TTC549 (cell line): Measurements from ENCODE around the gene SMARCAL1.

Source experiments
- FAIRE-seq: peaks from 2 replicates; lab custom pipeline; 2012; peaks lifted over from hg19 to GRCh38; lab: Jason Lieb, UNC

SMARCAL1 gene

DNA sequence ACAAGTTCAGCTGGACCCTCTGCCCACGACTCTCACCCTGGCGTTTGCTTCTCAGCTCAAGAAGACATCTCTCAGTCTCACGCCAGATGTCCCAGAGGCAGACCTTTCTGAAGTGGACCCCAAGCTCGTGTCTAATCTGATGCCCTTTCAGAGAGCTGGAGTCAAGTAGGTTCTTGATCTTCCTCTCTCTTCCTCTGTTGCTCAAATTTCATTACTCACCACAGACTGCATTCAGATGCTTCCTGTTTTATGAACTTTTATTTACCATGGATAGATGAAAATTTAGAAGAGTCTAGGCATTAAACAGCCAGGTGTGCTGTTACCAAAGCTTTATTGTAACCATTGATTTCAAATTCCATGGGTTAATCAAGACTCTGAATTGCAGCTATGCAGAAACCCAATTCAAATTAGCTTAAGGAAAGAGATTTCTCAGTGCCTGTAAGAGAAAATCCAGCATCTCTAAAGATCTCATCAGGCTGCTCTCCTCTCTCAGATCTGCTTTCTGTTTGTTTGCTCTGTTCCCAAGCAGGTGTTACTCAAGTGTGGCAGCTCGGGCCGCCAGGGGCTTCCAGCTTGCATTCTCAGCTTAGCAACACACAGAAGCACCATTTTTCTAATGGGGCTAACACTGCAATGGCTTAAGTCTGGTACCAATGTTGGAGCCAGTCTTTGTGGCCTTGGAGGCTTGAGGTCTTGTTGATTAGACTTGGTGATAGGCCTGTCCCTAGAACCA, 16.5 kb downstream of the SMARCAL1 start:
- FAIRE-seq = no peak

DNA sequence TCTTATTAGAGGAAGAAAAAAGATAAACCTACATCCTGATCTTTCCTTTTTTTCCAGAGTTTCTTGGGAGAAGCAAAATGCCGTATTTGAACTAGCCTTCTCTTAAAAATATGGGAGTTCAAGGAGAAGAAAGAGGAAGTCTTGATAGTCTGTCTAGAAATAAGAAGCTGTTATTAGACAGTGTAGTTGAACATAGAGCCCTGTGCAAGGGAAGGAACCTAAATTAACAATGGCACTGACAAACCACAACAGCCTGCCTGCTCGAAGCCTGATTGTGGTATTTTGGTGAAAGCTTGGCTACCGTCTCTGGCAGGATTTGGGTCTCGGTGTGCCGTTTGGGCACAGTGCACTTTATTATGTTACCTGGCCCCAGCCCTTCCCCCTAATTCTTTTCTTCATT, 17.1 kb downstream of the SMARCAL1 start:
- FAIRE-seq = no peak

DNA sequence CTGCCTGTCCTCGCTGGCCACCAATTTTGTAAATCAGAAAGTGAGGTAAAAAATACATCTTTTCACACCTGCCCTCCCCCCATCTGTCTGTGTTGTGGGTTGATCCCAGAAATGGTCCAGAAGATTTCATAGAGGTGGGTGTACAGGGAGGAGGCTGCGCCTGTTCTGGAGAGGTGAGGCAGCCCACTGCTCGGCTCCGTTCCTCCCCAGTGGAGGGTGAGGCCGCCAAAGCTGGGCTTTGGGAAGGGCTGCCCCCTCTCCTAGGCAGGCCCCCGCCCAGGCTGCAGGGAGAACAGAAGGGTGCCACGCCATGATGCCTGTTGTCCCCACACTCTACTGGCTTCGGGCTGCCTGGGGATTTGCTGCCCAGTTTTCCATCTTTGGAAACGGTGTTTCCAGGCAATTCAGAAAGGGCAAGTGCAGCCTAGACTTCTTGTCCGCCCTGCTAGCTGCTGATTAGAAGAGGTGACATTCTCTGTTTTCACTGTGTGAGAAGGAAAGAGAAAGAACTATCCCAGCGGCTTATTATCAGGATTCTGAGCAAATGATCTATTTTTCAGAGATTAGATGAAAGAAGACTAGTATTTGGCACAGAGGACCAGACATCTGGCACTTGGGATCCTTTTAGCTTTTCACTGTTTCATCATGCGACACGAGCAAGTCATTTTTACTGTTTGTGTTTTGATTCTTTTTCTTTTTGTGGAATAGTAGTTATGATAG, 18.7 kb downstream of the SMARCAL1 start:
- FAIRE-seq = no peak

DNA sequence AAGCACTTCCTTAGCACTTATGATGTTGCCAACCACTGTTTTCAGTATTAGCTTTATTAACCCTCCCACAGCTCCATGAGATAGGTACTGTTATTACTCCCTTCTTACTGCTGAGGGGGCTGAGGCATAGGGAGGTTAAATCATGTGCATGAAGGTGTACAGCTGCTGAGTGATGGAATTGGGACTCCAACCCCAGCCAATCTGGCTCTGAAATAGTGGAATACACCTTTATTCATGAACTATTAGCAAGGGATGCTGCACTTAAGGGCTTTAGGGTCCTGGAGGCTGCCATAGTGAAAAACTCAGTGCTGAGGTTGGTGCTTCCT, 19.2 kb downstream of the SMARCAL1 start:
- FAIRE-seq = no peak

DNA sequence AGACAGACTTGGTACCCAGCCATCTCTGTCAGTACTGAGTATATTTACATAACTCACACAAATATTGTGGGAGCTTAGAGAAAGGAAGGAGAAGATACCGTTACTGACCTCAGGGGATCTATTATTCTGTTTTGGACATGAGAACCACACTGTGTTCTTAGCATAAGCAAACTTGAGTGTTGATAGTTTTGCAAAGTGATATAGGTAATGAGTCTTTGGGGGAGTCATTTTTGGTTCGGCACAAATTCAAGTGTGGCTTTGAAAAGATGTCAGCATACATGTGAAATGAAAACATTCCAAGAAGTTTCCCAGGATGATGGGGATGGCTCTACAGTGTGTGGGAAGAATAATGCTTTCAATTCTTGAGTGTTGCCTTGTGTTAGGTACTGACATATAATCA, 24.1 kb downstream of the SMARCAL1 start:
- no peak for FAIRE-seq

DNA sequence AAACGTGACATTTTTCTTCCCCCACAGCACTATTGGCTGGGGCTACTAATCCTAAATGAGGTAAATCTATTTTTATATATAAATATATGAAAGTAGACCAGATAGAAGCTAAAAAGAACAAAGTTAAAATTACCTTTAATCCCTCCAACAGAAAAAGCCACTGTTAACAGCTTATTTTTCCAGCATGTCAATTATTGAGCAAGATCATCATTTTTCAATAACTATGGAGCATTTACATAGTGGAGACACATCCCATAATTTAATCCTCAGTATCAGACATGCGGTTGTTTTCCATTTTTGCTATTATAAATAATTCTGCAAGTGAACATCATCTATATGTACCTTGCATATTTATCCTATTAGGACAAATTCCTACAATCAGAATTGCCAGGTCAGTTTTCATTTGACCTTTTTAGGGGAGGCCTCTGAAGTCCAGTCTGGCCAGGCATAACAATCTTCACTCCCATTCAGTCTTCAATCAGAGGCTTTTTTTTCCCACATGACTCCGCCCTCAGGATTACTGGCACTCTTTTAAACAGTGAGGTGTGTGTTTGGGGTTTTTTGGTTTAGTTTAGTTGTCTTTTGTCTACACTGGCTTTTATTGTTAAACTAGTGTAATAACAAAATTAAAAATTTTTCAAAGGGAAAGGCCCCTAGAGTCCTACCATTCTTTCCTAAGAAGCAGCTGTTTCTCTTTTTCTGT, 29.2 kb downstream of the SMARCAL1 start:
- FAIRE-seq = no peak

DNA sequence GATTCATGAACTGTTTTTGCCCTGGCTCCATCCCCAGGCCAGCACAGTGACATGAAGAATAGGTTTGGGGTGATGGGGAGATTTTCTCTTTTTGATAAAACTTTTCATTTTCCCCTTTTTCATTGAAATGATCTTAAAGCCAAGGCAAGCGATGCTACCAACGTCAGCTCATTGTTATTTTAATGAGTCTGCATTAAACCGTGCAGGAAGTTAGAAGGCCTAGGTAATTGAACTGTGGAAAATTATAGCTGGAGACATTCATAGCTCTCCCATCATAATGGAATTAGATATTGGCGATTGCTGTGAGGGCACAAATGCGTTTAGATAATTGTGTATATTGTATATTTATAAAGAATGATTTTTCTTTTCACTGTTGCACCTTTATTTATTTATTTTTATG, 33.2 kb downstream of the SMARCAL1 start:
- FAIRE-seq = no peak

DNA sequence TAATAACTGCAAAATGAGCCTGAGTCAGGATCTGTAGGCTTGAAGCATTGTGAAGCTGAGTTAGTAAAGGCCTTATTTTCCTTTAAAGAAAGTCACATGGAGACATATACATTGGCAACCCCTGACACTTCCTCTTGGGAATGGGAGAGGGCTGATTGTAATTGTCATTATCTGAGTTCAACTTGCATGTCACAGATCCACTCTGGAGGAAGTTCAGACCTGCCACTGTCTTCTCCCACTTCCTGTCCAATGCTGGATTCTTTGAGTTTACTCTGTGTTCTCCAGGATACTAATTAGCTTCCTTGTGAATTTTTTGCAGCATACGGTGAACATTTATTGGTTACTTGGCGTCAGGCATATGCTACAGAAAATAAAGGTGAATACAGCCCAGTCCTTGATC, 34.1 kb downstream of the SMARCAL1 start:
- FAIRE-seq = no peak

DNA sequence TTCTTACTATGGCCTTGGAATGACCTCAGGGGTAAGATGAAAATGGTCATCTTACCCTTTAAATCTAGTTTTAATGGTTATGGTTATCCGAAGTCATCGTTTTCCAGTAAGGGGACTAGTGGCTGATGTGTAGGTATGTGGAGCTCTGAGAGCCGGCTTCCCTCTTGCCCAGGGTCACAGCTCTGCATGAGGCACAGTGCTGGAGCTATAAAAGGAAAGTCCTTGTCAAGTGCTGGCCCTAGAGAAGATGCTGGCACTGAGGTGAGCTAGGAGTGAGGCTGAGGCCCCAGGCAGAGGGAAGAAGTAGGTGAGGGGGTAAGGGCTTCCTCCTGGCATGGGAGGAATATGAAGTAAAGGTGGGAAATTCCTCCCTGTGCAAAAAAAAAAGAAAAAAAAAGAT, 35.0 kb downstream of the SMARCAL1 start:
- FAIRE-seq = no peak

DNA sequence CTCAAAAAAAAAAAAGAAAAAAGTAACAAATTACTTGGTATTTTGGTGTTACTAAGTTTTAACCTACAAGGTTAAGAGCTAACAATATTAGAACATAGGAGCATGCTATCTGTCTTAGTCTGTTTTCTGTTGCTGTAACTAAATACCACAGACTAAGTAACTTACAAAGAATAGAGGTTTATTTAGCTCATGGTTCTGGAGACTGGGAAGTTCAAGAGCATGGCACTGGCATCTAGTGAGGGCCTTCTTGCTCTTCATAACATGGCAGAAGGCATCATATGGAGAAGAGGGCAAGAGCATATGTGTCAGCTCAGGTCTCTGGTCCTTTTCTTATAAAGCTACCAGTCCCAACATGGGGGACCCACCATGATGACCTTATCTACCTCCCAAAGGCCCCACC, 36.5 kb downstream of the SMARCAL1 start:
- FAIRE-seq = no peak

DNA sequence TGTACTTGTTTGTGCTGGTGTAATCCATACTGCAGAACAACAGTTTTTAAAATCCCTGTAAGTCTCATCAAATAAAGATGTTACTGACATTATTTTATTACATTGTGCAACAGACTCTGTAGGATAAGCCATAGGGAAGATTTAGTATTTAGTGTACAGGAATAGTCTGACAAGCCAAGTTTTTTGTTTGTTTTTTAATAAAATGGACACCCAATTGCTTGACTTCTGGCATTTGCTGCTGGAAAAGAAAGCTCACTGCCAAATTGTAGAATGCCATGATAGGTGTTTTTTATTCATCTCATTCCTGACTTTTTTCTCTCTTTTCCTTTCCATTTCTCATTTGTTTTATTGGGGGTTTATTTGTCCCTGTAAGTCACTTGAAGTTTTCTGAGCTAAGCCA, 38.1 kb downstream of the SMARCAL1 start:
- no peak for FAIRE-seq

DNA sequence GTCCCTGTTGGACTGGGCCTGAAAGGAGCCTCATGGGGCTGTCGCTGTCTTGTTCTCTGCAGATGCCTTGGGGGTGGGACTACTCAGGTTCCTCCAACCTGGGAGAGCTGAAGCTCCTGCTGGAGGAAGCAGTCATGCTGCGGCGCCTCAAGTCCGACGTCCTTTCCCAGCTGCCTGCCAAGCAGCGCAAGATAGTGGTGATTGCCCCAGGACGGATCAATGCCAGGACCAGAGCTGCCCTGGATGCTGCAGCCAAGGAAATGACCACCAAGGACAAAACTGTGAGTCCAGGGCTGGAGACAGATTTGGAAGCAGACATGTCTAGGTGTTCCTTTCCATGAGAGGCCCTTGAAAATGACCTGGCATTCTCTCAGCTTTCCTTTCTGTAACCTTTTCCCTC, 38.5 kb downstream of the SMARCAL1 start:
- no peak for FAIRE-seq

DNA sequence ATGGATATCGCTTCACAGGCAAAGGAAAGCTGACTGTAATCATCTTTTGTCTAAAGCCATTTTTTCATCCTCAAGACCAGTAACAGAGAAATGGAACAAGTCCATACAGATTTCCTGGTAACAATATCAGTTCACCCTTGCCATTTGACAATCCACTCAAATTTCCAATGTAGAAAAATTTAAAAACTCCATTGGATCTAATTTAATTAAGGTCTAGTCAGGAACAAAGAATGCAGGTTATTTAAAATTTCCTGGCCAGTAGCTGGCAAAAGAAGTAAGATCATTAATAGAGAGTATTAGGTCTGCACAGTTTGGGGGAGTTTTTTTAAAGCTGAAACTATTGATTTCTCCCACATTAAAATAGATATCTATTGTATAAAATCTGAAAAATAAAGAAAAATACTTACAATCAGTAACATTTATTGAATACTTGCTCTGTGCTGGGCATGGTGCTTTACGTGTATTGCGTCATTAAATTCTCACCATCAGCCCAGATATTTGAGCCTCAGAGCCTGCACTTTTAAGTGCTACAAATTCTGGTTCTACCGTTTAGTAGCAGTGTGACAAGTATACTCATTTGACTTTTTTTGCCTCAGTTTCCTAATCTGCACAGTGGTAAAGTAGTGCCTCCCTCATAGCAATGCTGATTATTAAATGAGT, 41.8 kb downstream of the SMARCAL1 start:
- no peak for FAIRE-seq

DNA sequence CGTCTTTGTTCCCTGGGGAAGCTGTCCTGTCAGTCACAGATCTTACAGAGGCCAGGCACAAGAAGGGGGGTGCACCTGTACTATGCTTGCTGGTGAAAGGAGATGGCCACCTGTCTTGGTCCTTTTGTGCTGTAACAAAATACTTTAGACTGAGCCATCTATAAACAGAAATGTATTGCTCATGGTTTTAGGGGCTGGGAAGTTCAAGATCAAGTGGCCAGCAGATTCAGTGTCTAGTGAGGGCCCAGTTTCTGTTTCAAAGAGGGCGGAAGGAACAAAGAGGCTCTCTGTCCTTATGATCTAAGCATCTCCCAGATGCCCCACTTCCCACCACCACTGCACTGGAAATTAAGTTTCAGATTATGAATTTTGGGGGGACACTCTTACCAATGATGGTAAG, 50.9 kb downstream of the SMARCAL1 start:
- FAIRE-seq = no peak

DNA sequence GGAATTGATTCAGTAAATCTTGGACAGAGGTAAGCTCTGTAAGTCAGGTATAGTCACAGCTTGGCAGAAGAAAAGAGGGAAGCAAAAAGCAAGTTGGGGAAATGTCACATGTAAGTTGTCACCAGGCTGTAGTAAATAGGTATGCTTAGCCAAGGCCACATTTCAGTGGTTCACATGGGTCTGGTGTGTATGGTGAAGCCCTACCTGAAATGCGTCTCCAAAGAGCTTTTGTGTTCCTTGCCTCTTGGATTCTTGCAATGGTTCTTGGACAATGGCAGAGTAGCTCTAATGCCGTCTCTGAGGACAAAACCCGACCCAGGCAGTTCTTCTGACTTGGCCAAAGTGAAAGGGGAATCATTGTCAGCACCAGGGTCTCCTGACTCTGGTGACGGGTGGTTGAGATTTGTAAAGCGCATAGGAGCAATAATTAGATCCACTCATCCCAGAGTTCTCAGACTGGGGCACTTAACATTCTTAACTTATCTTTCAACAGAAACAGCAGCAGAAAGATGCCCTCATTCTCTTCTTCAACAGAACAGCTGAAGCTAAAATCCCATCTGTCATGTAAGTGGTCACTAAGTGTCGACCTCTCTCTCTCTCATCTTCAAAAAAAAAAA, 51.9 kb downstream of the SMARCAL1 start:
- FAIRE-seq = no peak

DNA sequence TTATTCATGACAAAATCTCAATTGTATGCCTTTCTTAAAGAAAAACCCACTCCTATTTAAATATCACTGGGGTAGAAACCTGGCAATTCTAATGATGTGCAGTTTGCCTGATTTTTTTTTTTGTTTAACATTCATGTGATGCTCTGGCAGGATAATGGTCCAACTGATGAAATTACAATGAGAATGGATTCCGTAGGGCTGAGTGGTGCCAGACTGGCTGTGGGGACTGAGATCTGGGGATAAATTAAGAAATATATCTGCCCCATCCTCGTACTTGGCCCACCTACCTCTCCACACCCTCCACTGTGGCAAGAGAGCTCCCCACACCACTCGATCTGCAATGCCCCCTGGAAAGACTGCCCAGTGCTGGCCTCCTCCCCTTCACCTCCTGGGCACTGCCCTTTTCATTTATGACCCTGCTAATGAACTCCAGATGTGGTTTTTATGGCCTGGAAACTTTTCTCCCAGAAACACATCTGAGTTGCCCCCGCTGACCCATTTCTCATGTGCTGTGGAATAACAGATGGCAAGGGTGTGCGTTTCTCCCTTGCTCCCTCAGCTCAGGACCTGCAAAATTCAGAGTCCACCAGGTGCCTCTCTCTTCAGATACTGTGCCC, 53.4 kb downstream of the SMARCAL1 start:
- FAIRE-seq = no peak

DNA sequence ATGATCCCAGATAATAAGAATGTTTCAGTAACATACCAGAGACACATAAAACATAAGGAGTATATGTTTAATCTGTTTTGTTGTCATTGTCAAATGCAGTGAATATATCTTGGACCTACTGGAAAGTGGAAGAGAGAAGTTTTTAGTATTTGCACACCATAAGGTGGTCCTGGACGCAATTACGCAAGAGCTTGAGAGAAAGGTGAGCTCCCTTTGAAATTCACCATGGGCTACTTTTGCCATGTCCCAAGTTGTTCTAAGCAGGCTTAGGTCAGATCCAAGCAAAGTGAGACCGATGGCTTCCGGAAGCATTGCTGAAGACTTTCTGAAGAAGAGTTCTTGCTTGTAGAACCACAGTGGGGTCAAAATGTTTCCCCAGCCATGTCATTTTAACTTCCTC, 55.6 kb downstream of the SMARCAL1 start:
- FAIRE-seq = no peak

DNA sequence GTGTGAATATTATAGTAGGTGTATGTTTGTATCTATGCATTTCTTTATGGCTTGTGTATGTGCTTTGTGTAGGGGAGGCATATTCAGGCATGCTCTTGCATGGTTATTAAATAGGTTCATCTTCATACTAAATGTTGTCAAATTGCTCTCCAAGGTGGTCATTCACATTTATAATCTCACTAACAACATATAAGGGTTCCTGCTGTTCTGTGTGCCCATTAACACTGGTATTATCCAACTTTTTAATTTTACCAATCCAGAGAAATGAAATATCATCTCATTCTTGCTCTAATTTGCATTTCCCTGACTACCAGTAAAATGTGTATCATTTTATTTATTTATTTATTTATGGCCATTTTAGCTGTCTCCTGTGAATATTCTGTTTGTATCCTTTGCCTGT, 57.4 kb downstream of the SMARCAL1 start:
- no peak for FAIRE-seq

DNA sequence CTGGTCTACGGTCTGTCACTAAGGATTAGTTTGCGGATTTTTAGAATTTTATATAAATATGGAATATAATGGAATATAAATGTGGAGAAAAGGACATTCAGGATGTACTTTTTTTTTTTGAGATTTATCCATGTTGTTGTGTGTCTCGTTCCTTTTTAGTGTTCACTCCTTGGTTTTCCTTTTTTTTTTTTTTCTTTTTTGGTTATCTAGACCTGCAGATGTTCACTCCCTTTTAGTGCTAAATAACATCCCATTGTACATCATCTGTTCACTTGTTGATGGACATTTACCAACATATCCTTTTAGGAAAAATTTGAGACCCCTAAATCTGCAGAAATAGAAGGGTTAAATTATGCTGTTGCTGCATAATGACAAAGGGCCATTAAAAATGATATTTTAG, 60.9 kb downstream of the SMARCAL1 start:
- FAIRE-seq = no peak

DNA sequence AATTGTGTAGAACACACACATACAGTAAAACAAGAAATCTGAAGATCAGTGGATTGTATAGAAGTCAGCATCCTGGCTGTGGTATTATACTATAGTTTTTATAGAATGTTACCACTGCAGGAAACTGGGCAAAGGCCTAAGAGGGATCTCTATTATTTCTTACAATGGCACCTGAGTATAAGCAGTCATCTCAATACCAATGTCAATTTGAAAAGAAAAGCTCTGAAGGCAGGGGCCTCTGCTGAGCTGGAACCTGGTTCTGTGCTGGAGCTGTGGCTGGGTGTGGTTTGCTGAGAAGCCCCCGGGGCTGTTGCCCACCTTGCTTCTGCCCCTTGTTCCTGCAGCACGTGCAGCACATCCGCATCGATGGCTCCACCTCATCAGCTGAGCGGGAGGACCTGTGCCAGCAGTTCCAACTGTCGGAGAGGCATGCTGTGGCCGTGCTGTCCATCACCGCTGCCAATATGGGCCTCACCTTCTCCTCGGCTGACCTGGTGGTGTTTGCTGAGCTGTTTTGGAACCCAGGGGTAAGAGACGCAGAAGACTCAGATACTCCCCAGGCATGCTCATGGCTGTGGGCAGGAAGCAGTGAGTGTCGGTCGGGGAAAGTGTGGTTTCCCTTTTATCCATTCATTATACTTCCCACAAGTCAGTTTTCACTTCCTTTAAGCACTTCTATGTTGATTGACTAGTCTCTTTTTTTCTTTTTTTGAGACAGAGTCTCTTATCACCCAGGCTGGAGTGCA, 62.8 kb downstream of the SMARCAL1 start:
- FAIRE-seq = no peak

DNA sequence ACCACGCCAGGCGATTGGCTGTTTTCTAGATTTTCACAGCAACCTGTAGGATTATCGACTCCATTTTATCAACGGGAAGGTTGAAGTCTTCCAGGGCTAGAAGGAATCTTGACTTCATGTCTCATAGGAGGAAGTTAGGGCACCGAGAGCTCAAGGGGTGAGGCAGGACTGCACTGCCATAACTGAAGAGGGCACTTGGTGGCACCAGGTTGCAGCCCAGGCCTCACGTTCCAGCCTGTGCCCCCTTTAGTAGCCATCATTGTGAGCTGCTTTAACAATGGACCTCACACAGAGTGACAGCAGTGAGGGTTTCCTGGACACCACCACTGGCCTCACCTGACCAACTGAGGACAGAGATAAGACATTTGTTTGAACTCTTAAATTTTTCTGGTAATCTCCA, 63.5 kb downstream of the SMARCAL1 start:
- no peak for FAIRE-seq
